ENCODE results near the gene RNF224.

Gene RNF224

GRCh38 chr9:137278061-137278701 lies 50.9 kb downstream of the RNF224 start:
- Histone ChIP-seq H3K4me3 (ENCODE audit: insufficient read depth in 1 of 2, low read depth in 1 of 2, low read length in 2 of 2) (peak overlapping the region; percentile 63 to 70), H3K23ac (ENCODE audit: low read length in 2 of 2) (peak overlapping the region in 1 of 2 experiments; percentile 51), H3K36me3 (ENCODE audit: control insufficient read depth in 1 of 2, insufficient read depth in 2 of 2, low read depth in 1 of 2, low read length in 2 of 2) (peaks cover 6 to 55% of the 10 kb centered on the region in 2 experiments), H3K27ac (ENCODE audit: low read length, poor library complexity, severe bottlenecking) (peak overlapping the region; percentile 84), H2AFZ (ENCODE audit: low read depth, low read length) (no peak overlapping the region), H3K4me1 (ENCODE audit: control insufficient read depth, insufficient read depth, low read depth, low read length) (peaks cover 71% of the 10 kb centered on the region), H3K79me1 (replicated peaks; ENCODE audit: low read length, poor library complexity, severe bottlenecking) (peaks cover 39% of the 10 kb centered on the region), H3K4me2 (ENCODE audit: low read length, poor library complexity, severe bottlenecking) (peak overlapping the region; percentile 80), H3K4ac (ENCODE audit: low read depth in 1 of 2, low read length in 2 of 2) (peak overlapping the region; percentile 82 to 95), H3K9me3 (ENCODE audit: control insufficient read depth, low read length) (no peaks in the 10 kb centered on the region), H4K91ac (ENCODE audit: low read length) (peak overlapping the region; percentile 95), H3K27me3 (ENCODE audit: control insufficient read depth in 1 of 2, insufficient read depth in 1 of 2, low read length in 2 of 2) (peaks cover 0 to 44% of the 10 kb centered on the region in 2 experiments), H4K8ac (ENCODE audit: low read length) (peak overlapping the region; percentile 93), H2BK15ac (ENCODE audit: low read depth, poor library complexity, severe bottlenecking) (peak overlapping the region; percentile 92), H3K9ac (ENCODE audit: low read length) (no peak overlapping the region), H2AK5ac (ENCODE audit: low read length, severe bottlenecking) (no peak overlapping the region), H3K18ac (ENCODE audit: low read depth in 1 of 2, low read length in 2 of 2) (peak overlapping the region; percentile 88 to 96), H2BK120ac (ENCODE audit: low read depth, low read length) (peak overlapping the region; percentile 96), H3K14ac (ENCODE audit: low read length in 2 of 2) (peak overlapping the region in 1 of 2 experiments; percentile 90), H2BK12ac (ENCODE audit: low read length in 2 of 2) (peak overlapping the region; percentile 69 to 92), H2BK5ac (ENCODE audit: low read depth, low read length, poor library complexity, severe bottlenecking) (peak overlapping the region; percentile 37)
- DNase-seq = no peak
- 4% methylated on average over 36 of the region's 54 CpGs for WGBS
